MCF 10A (cell line): ENCODE measurements around the gene PNPLA7. TPM values are rescaled to one million over a fixed set of nuclear protein-coding genes. Genes with fewer than 3 reads are reported as not detected.

Source experiments
- BruUV-seq: library from RNA; stranded (reverse); fragments of 400-500 nt; replicated peaks from 2 replicates; lab custom pipeline; 2021; lab: Mats Ljungman, UMichigan
- CTCF ChIA-PET: fragments of 300-600 bp; sonication (Branson Sonifier 250); formaldehyde crosslinking; extraction: SDS; loops from one replicate; lab custom pipeline; 2021; ENCODE audit warnings: antibody characterized with exemption, inconsistent platforms; lab: Yijun Ruan, JAX
- POLR2A ChIA-PET: fragments of 300-600, 350-650 bp; sonication (Branson Sonifier 250); formaldehyde crosslinking; extraction: SDS; loops from one replicate; lab custom pipeline; 2020; ENCODE audit warnings: antibody characterized with exemption, inconsistent platforms; lab: Yijun Ruan, JAX
- DNase-seq: peaks from one replicate; pipeline ENCODE4 v3.0.0-alpha.2; 2018; ENCODE audit not compliant: unreplicated experiment
- H3K27ac Mint-ChIP-seq: one replicate; pipeline ENCODE4 v1.8.0; 2022; ENCODE audit warnings: mild to moderate bottlenecking, low read depth, mixed read lengths; ENCODE audit not compliant: unreplicated experiment
- H3K27me3 Mint-ChIP-seq: one replicate; pipeline ENCODE4 v1.8.0; 2022; ENCODE audit warnings: mixed read lengths; ENCODE audit not compliant: insufficient read depth, unreplicated experiment
- H3K36me3 Mint-ChIP-seq: one replicate; pipeline ENCODE4 v1.8.0; 2022; ENCODE audit warnings: mild to moderate bottlenecking, moderate library complexity, mixed read lengths; ENCODE audit not compliant: insufficient read depth, unreplicated experiment
- H3K4me1 Mint-ChIP-seq: one replicate; pipeline ENCODE4 v1.8.0; 2022; ENCODE audit warnings: mixed read lengths; ENCODE audit not compliant: insufficient read depth, unreplicated experiment
- H3K4me3 Mint-ChIP-seq: one replicate; pipeline ENCODE4 v1.8.0; 2022; ENCODE audit warnings: mild to moderate bottlenecking, moderate library complexity, mixed read lengths; ENCODE audit not compliant: unreplicated experiment
- H3K9me3 Mint-ChIP-seq: one replicate; pipeline ENCODE4 v1.8.0; 2022; ENCODE audit warnings: mixed read lengths; ENCODE audit not compliant: unreplicated experiment
- intact Hi-C: fragments of 100-400 bp; cut with micrococcal nuclease; formaldehyde crosslinking; loops from 2 replicates; pipeline ENCODE4 v1.14.1; 2022
- total RNA-seq: library from RNA; stranded (reverse); gene quantifications from 2 replicates; pipeline ENCODE4 v1.2.3, GENCODE V29; 2022
- TF ChIP-seq, protein P1 (sequence below): fragments of 200-600 bp; IDR thresholded peaks from one replicate; pipeline ENCODE4 v1.8.0; 2022; ENCODE audit warnings: antibody characterized with exemption, mild to moderate bottlenecking; ENCODE audit not compliant: unreplicated experiment

Gene PNPLA7
- total RNA-seq, 1 experiment from 2014 or later: 0.86 TPM

DNA sequence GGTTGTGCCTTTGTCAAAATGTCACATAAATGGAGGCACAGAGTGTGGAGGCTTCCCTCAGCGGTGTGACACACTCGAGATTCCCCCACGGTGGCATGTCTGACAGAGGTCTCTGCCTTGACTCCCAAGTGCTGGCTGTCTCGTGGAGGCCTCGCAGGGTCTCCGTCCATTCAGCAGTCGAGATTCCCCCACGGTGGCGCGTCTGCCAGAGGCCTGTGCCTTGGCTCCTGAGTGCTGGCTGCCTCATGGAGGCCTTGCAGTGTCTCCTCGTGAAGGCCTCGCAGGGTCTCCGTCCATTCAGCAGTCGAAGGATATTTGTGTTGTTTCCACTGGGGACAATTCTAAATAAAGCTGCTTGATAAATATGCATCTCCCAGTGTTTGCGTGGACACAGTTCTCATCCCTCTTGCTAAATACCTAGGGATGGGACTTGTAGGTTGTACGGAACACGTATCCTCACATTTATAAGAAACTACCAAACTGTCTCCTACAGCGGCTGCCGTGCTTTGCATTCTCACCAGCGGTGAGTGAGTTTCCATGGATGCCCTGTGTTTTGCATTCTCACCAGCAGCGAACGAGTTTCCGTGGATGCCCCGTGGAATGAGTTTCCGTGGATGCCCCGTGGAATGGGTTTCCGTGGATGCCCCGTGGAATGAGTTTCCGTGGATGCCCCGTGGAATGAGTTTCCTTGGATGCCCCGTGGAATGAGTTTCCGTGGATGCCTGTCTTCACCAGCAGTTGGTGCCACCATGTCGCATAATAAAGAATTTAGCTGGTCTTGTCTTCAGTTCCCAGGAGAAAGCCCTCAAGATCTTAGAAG, 25.8 kb downstream of the PNPLA7 start:
- no peaks in the 10 kb centered on the region for H3K36me3 Mint-ChIP-seq
- TF ChIP-seq, protein P1, sequence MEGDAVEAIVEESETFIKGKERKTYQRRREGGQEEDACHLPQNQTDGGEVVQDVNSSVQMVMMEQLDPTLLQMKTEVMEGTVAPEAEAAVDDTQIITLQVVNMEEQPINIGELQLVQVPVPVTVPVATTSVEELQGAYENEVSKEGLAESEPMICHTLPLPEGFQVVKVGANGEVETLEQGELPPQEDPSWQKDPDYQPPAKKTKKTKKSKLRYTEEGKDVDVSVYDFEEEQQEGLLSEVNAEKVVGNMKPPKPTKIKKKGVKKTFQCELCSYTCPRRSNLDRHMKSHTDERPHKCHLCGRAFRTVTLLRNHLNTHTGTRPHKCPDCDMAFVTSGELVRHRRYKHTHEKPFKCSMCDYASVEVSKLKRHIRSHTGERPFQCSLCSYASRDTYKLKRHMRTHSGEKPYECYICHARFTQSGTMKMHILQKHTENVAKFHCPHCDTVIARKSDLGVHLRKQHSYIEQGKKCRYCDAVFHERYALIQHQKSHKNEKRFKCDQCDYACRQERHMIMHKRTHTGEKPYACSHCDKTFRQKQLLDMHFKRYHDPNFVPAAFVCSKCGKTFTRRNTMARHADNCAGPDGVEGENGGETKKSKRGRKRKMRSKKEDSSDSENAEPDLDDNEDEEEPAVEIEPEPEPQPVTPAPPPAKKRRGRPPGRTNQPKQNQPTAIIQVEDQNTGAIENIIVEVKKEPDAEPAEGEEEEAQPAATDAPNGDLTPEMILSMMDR: no peak
- DNase-seq: no peak
- H3K4me3 Mint-ChIP-seq: no peak overlapping the region
- no peaks in the 10 kb centered on the region for H3K27me3 Mint-ChIP-seq
- intact Hi-C loops: loop anchor here (10.0 kb wide), 1 partner anchor 80 kb away; the partner anchor contains the start of gene ENTPD8
- BruUV-seq: no TSS peak
- H3K4me1 Mint-ChIP-seq: peaks cover 6% of the 10 kb centered on the region
- ChIA-PET POLR2A (interaction anchor here (0.6 to 0.9 kb wide), 2 partner anchors 37 to 42 kb away, joined by 3 read pairs; no protein-coding TSS in a partner anchor), CTCF (interaction anchor here (0.7 to 1.4 kb wide), 2 partner anchors 12 to 17 kb away, joined by 3 to 5 read pairs; no protein-coding TSS in a partner anchor)
- H3K9me3 Mint-ChIP-seq: no peaks in the 10 kb centered on the region
- H3K27ac Mint-ChIP-seq: no peak overlapping the region

GRCh38 chr9:137522746-137523455, 27.3 kb downstream of the PNPLA7 start:
- POLR2A ChIA-PET: interaction anchor here (0.8 kb wide), 1 partner anchor 100 kb away, joined by 5 read pairs; the partner anchor contains the start of genes EXD3 and NOXA1
- CTCF ChIA-PET: interaction anchor here (0.8 to 1.0 kb wide), 3 partner anchors 9 to 236 kb away, joined by 3 to 4 read pairs (median 3); no protein-coding TSS in a partner anchor
- no peak for DNase-seq
- Mint-ChIP-seq H3K27me3 (no peaks in the 10 kb centered on the region), H3K9me3 (no peaks in the 10 kb centered on the region), H3K4me3 (no peak overlapping the region), H3K27ac (no peak overlapping the region), H3K4me1 (peaks cover 6% of the 10 kb centered on the region), H3K36me3 (no peaks in the 10 kb centered on the region)
- TF ChIP-seq, protein P1: no peak
- BruUV-seq: no TSS peak
- intact Hi-C loops: loop anchor here (10.0 kb wide), 1 partner anchor 78 kb away; the partner anchor contains the start of gene ENTPD8

GRCh38 chr9:137521405-137521985, 28.7 kb downstream of the PNPLA7 start:
- Mint-ChIP-seq H3K36me3 (no peaks in the 10 kb centered on the region), H3K9me3 (no peaks in the 10 kb centered on the region), H3K4me3 (no peak overlapping the region), H3K27ac (no peak overlapping the region), H3K4me1 (peaks cover 6% of the 10 kb centered on the region), H3K27me3 (no peaks in the 10 kb centered on the region)
- BruUV-seq: no TSS peak
- CTCF ChIA-PET: interaction anchor here (0.5 to 1.9 kb wide), 2 partner anchors 14 to 235 kb away, joined by 3 to 6 read pairs; no protein-coding TSS in a partner anchor
- no peak for DNase-seq
- POLR2A ChIA-PET: interaction anchor here (0.6 kb wide), 1 partner anchor 212 kb away, joined by 3 read pairs; no protein-coding TSS in a partner anchor
- TF ChIP-seq, protein P1: no peak
- intact Hi-C loops: loop anchor here (10.0 kb wide), 1 partner anchor 77 kb away; the partner anchor contains the start of gene ENTPD8
